Sigmoid colon (tissue), 4 donors: Measurements from ENCODE around the gene HMCN2.

Source experiments
- EP300 ChIP-seq, 4 donors: sonication (generic); formaldehyde crosslinking; IDR thresholded peaks; one replicate each; pipeline ENCODE4 v1.6.1; 2017; ENCODE audit warnings: antibody characterized with exemption in 4 of 4
- TF ChIP-seq, protein P1 (sequence below), 4 experiments: fragments of 450-650 bp in 3 of 4; fragments of 200-600 bp in 1 of 4; IDR thresholded peaks; one replicate each; pipeline ENCODE4 v1.5.1; 2016 to 2019; ENCODE audit warnings: antibody characterized with exemption in 4 of 4, mild to moderate bottlenecking in 3 of 4, moderate library complexity in 2 of 4

DNA sequence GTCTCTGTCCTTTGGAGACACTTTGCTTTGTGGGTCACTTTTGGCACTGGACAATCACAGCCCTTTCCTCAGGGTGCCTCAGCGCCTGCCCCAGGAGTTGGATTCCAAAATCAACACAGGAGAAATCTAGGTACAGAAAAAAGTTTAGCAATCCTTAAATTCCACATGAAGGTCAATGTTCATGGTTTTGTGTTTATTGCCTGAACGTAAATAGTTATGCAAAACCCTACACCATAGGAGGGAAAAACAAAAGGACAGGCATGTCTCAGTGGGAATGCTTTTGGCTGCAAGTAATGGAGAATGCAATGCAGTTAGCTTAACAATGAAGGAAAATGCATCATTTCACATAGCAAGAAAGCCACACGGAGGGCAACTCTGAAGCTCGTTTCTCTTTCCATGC, 6.5 kb upstream of the HMCN2 start:
- TF ChIP-seq, protein P1, sequence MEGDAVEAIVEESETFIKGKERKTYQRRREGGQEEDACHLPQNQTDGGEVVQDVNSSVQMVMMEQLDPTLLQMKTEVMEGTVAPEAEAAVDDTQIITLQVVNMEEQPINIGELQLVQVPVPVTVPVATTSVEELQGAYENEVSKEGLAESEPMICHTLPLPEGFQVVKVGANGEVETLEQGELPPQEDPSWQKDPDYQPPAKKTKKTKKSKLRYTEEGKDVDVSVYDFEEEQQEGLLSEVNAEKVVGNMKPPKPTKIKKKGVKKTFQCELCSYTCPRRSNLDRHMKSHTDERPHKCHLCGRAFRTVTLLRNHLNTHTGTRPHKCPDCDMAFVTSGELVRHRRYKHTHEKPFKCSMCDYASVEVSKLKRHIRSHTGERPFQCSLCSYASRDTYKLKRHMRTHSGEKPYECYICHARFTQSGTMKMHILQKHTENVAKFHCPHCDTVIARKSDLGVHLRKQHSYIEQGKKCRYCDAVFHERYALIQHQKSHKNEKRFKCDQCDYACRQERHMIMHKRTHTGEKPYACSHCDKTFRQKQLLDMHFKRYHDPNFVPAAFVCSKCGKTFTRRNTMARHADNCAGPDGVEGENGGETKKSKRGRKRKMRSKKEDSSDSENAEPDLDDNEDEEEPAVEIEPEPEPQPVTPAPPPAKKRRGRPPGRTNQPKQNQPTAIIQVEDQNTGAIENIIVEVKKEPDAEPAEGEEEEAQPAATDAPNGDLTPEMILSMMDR (IDR thresholded peaks at IDR 0.05): no peak
- no peak for TF ChIP-seq EP300 (IDR thresholded peaks at IDR 0.05)
